ENCODE measurements around the gene ATP2A1. TPM values are rescaled to one million over a fixed set of nuclear protein-coding genes. Genes with fewer than 3 reads are reported as not detected.
A peak's percentile ranks its signal among the peaks of the same experiment; 100 is the strongest.

The ATP2A1 gene
- total RNA-seq, 1 donor, result 0.18 TPM

GRCh38 chr16:28876019-28876659, 2.1 kb upstream of the ATP2A1 start:
- TF ChIP-seq CTCF (IDR thresholded peaks at IDR 0.05; ENCODE audit: insufficient read depth, low read length), result no peak
- DNase-seq (ENCODE audit: low read depth), result no peak
- H3K4me3 ChIP-seq (ENCODE audit: low read depth, low read length), result no peak overlapping the region

GRCh38 chr16:28876973-28877654, 1.2 kb upstream of the ATP2A1 start:
- no peak for DNase-seq (ENCODE audit: low read depth)
- no peak for TF ChIP-seq CTCF (IDR thresholded peaks at IDR 0.05; ENCODE audit: insufficient read depth, low read length)
- no peak overlapping the region for H3K4me3 ChIP-seq (ENCODE audit: low read depth, low read length)

GRCh38 chr16:28877655-28878000, 660 bp upstream of the ATP2A1 start:
- H3K4me3 ChIP-seq (ENCODE audit: low read depth, low read length), result no peak overlapping the region
- DNase-seq (ENCODE audit: low read depth), result no peak
- no peak for TF ChIP-seq CTCF (IDR thresholded peaks at IDR 0.05; ENCODE audit: insufficient read depth, low read length)

GRCh38 chr16:28879261-28879840, 1.1 kb downstream of the ATP2A1 start:
- no peak for TF ChIP-seq CTCF (IDR thresholded peaks at IDR 0.05; ENCODE audit: insufficient read depth, low read length)
- DNase-seq (ENCODE audit: low read depth), result no peak
- peak overlapping the region; percentile 75 for H3K4me3 ChIP-seq (ENCODE audit: low read depth, low read length)

- peak overlapping the region; percentile 75 for H3K4me3 ChIP-seq (ENCODE audit: low read depth, low read length)
- TF ChIP-seq CTCF (IDR thresholded peaks at IDR 0.05; ENCODE audit: insufficient read depth, low read length), result no peak
- DNase-seq (ENCODE audit: low read depth), result peak; percentile 72
These were observed 1.7 kb downstream of the ATP2A1 start for GRCh38 chr16:28879841-28880588.

GRCh38 chr16:28880589-28880915, 2.3 kb downstream of the ATP2A1 start:
- no peak for DNase-seq (ENCODE audit: low read depth)
- TF ChIP-seq CTCF (IDR thresholded peaks at IDR 0.05; ENCODE audit: insufficient read depth, low read length), result no peak
- no peak overlapping the region for H3K4me3 ChIP-seq (ENCODE audit: low read depth, low read length)
